ENCODE results near the gene NR2C2AP.

GRCh38 chr19:19186742-19187141, 16.5 kb downstream of the NR2C2AP start:
- TF ChIP-seq CTCF (IDR thresholded peaks at IDR 0.05) (no peak), POLR2A (IDR thresholded peaks at IDR 0.05) (no peak), EP300 (IDR thresholded peaks at IDR 0.05) (no peak)

Measured in ovary (tissue), 3 donors.